SKM-1 treated with dmso at 0.1 percent for 144 hours (cell line): ENCODE measurements around the gene RPP25L.

ENCODE experiments used
- DNase-seq: peaks from one replicate; lab custom pipeline; 2025; ENCODE audit not compliant: unreplicated experiment; lab: John Stamatoyannopoulos, UW

Gene RPP25L

GRCh38 chr9:34637356-34638137 lies 25.6 kb upstream of the RPP25L start, which contains the start of gene SIGMAR1:
Gene SIGMAR1 (minus strand): TSS chr9:34637787. CDS start chr9:34637697, 90 bp downstream.
- peak; percentile 86 for DNase-seq

DNA sequence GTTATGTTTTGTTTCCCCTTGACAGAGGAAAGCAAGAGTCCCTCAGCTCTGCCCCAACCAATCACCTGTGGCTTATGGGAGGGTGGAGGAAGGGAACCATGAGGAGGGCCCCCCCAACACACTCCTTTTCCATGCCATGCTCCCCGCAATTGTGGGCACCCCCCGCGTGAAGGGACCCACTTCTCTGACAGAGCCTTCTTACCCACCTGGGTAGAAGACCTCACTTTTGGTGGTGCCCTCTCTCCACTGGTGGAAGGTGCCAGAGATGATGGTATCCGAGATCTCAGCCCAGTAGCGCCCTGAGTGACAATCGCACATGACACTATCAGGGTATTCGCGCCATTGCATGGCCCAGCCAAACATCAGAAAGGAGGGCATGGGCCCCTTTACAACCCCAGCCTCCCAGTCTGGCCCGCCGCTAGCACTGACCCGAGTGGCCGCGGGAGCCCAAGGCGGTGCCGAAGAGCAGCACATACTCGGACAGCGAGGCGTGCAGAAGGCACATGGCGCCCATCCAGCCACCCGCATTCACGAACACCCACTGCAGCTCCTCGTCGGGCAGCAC lies 25.0 kb upstream of the RPP25L start:
- DNase-seq: no peak

- DNase-seq: no peak
Observed at GRCh38 chr9:34635556-34635955, 23.7 kb upstream of the RPP25L start.

DNA sequence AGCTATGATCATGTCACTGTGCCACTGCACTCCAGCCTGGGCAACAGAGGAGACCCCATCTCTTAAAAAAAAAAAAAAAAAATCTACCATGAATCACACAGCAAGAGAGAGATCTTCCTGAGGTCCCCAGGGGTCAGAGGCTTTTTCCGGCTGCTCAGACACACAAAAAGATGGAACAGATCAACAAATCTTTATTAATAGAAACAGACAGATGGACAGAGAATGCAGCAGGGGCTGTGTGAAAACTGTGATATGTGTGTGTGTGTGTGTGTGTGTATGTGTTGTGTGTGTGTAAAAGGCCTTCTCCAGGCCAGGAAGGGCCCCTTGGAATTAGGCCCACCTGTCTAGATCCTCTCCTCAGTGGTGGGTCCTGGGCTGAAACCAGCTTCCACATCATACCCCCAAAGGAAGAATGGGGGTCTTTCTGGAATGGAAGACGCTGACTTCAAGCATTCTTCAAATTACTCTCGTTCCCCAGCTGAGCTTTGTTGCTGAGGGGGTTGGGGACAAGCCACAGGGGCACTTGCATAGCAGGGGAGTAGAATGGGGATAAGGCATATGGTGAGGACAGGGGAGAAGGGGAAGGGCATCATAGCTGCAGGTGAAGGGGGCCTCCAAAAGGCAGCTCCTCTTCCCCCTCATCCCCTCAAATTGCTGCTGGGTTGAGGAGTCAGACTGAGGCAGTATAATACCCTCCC lies 22.8 kb upstream of the RPP25L start:
- DNase-seq: no peak

- peak; percentile 70 for DNase-seq
Observed at GRCh38 chr9:34633851-34634550, 22.1 kb upstream of the RPP25L start.

- no peak for DNase-seq
Observed at GRCh38 chr9:34633166-34633565, 21.3 kb upstream of the RPP25L start.

DNA sequence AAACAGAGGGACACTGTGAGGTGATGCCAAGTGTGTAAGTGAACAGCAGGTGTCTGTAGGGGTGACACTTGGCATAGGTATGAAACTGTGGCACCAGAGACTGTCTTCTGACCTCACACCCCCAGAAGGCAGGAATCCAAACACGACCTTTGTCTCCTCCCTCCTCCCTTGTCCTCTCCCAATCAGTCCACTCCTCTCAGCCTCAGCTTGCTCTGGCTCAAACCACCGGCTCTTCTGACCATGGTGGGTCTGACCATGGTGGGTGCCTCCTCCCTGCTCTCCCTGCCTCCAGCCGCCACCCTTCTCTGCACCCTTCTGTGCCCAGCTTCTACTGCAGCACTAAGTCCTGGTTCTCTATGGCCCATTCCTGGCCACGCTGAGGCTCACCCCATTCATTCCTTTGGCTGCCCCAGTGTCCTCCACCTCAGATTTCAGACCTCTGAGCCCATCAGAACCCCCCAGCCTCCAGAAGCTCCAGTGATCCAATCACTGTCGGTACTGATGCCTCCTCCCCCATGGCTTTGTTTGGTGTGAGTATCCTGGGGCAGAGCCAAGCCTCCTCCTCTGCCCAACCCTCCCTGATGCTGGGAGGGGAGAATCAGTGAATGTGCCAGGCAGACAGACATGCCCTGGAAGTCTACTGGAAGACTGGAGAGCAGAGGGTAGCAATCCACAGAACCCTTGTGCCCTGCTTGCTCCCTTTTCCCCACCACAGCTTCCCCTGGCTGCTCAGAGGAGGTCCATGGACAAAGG lies 18.7 kb upstream of the RPP25L start:
- no peak for DNase-seq

- DNase-seq: no peak
Observed at GRCh38 chr9:34629491-34629808, 17.6 kb upstream of the RPP25L start.

DNA sequence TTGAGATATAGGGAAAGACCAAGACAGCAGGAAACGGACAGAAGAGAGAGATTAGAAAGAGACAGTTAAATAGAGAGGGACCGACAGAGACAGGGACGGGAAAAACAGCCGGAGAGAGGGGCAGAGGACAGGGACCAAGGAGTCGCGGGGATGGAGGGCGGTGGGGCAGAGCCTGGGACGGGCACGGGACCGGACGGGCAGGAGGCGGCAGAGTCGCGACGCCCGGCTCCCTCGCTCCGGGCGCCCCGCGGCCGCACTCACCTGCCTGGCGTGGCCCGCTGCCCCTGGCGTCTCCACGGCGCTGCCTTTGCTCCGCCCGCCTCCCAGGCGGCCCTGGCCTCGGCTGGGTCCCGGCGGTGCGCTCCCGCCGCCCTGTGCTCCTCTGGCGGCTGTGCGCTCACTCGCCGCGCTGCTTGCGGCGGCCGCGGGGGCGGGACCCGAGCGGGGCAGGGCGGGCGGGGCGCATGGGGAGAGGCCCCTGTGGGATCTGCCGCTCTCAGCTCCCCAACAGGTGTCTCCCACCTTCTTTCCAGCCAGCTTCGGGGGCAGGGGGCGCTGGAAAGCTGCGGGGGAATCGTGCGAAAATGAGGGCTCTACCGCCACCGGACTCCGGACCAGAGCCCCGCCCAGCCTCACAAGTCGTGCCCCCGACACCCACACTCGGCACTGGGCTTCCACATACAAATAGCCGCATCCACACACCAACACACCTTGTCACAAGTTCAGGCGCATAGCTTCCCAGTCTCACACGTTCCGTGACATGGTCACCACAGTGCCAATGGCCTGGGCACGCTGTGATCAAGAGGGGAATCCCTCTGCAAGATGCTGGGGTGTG lies 17.0 kb upstream of the RPP25L start, which contains the start of gene ARID3C:
ARID3C (minus strand) TSS at position 411 of the 835 bp plus-strand sequence. CDS start 1,052 bp downstream, outside the sequence.
- DNase-seq: no peak

- DNase-seq: no peak
Observed at GRCh38 chr9:34627716-34628655, 16.1 kb upstream of the RPP25L start.

DNA sequence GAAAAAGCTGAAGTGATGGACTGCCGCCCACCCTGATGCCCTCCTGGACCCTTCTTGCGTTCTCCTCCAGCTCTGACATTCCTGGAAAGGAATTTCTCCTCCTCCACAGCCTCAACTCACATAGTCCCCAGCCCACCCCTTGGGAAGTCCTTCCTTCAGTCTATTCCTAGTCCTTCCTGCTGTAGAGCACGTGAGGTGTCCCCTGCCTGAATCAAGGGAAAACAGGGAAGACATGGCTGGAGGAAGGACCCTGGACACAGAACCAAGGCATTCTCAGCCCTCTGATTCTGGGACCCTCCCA lies 13.2 kb upstream of the RPP25L start:
- DNase-seq: no peak

GRCh38 chr9:34624475-34625185 lies 12.7 kb upstream of the RPP25L start:
- DNase-seq: no peak

GRCh38 chr9:34623374-34624235 lies 11.7 kb upstream of the RPP25L start:
- no peak for DNase-seq

DNA sequence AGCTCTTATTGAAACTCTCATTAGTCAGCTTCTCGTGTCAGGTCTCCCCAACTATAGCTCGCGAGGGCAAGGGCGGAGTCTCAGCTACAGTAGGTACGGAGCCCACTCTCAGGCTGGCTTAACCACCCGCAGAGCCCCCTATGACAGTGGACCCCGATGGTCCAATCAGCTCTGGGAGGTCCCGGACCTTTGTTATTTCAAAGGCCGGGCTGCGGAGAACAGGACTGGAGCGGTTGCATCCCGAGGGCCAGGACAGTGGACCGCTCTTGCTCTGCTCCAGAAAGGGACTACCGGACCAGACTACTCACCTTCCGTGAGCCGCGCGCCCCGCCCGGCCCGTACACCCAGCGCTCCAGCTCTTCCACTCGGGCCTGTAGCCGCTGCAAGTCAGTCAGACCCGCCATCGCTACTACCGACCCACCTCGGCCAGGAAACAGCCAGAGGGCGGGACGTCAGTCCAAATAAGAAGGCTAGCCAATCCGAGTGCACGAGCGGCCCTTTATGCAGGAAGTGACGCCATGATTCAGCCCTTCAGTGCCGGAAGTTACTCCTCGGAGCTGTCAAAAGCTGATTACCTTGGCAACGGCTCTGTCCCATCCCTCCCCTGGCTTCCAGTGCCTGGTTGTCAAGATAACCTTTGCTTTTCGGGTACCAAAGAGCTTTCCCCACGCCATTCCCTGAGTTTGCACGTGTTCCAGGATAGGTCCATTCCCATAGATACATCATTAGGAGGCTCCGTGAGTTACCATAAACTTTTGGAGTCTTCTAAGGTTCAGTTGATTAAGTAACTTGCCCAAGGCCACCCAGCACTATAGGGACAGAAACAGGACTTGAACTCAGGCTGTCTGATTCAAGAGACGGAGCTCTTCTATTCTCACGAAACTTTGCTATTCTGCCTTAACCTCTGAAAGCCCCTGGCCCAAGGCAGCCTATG lies 8.4 kb upstream of the RPP25L start, which contains the start of gene DCTN3:
DCTN3 (minus strand) TSS at position 435 of the 934 bp plus-strand sequence; CDS start at position 404, 31 bp downstream.
- DNase-seq: peak; percentile 89

GRCh38 chr9:34615132-34615531 lies 3.2 kb upstream of the RPP25L start:
- no peak for DNase-seq

DNA sequence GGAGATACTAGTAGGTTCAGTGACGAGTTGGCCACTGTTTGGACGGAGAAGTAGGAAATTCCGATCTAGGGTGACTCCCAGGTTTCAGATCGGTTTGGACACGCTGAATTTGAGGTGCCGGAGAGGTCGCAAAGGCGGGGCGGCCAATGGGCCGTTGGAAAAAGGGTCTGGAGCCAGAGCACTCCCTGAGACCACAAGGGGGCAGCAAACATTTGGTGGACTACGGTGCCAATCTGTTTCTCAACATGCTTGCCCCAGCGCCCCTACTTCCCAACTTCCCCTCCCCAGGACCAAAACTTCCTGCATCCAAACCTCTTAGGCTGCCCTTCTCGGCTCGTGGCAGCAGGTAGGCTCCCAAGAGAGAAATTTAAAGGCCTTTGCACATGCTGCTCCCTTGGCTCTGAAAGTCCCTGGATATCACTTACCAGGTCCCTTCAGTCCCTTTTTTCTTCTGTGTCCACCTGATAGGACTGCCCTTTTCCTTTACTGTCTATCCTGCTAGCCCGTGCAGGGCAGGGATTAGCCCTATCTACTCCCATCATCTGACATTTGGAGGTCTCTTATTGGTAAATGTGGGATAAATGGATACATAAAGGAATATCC lies 992 bp upstream of the RPP25L start:
- peak; percentile 76 for DNase-seq
